Thyroid gland (tissue), 4 donors: ENCODE results near the gene CT45A5. TPM values are rescaled to one million over a fixed set of nuclear protein-coding genes. Genes with fewer than 3 reads are reported as not detected.
A peak's percentile ranks its signal among the peaks of the same experiment; 100 is the strongest.
"Not testable (repeated sequence)": the region's sequence is repeated elsewhere in the genome, so short reads cannot be mapped to it uniquely, and the experiment has no call there.

Experiments used
- DNase-seq, 2 donors: peaks; one replicate each; pipeline ENCODE4 v3.0.0-alpha.2; 2019
- H3K27ac ChIP-seq, 3 donors: fragments of 200-600 bp; sonication (generic); 1 replicate in 2 of 3; 2 replicates in 1 of 3; pipeline ENCODE4 v1.5.1; 2016 to 2019; ENCODE audit warnings: mild to moderate bottlenecking in 1 of 3, moderate library complexity in 1 of 3
- H3K27me3 ChIP-seq: fragments of 200-600 bp; sonication (generic); one replicate; pipeline ENCODE4 v1.5.1; 2019
- H3K36me3 ChIP-seq, 2 donors: fragments of 200-600 bp; sonication (generic); one replicate each; pipeline ENCODE4 v1.5.1; 2016 to 2019
- H3K4me1 ChIP-seq, 2 donors: fragments of 200-600 bp; sonication (generic); one replicate each; pipeline ENCODE4 v1.5.1; 2017 to 2019
- H3K4me3 ChIP-seq, 3 donors: fragments of 200-600 bp; sonication (generic); replicated peaks in 1 of 3; 1 replicate in 2 of 3; 2 replicates in 1 of 3; pipeline ENCODE4 v1.5.1; 2016; ENCODE audit warnings: mild to moderate bottlenecking in 1 of 3
- H3K9me3 ChIP-seq: fragments of 200-600 bp; sonication (generic); one replicate; pipeline ENCODE4 v1.5.1; 2017
- POLR2A ChIP-seq, 2 donors: fragments of 450-650 bp; IDR thresholded peaks; one replicate each; pipeline ENCODE4 v1.6.1; 2017; ENCODE audit warnings: antibody characterized with exemption in 2 of 2, mild to moderate bottlenecking in 2 of 2, moderate library complexity in 1 of 2
- WGBS, 2 donors: methylation state at CpG; one replicate each; pipeline ENCODE4 v1.1.5; 2017; 5-methylcytosine and 5-hydroxymethylcytosine counted together
- intact Hi-C: fragments of 100-400 bp; cut with DNase I; formaldehyde crosslinking; loops from one replicate; pipeline ENCODE4 v1.15.1; 2023
- total RNA-seq, 4 donors: library from RNA; depleted of rRNA; stranded (reverse); fragments of >200 nt; gene quantifications; one replicate each; pipeline ENCODE4 v1.2.3, GENCODE V29; 2016
- TF ChIP-seq, protein P1 (sequence below), 6 experiments: fragments of 200-600 bp in 3 of 6; fragments of 450-650 bp in 3 of 6; sonication (generic) in 3 of 6; IDR thresholded peaks; one replicate each; pipeline ENCODE4 v1.5.1; 2016 to 2019; ENCODE audit warnings: antibody characterized with exemption in 6 of 6, mild to moderate bottlenecking in 2 of 6, inconsistent platforms in 1 of 6, moderate library complexity in 1 of 6

The CT45A5 gene, protein sequence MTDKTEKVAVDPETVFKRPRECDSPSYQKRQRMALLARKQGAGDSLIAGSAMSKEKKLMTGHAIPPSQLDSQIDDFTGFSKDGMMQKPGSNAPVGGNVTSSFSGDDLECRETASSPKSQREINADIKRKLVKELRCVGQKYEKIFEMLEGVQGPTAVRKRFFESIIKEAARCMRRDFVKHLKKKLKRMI
- not detected for total RNA-seq

GRCh38 chrX:135785403-135785802 is at the start of gene CT45A5:
TSS of gene CT45A5 (minus strand) at chrX:135785503. CDS start at chrX:135781729, 3,774 bp downstream.
- H3K36me3 ChIP-seq, H3K9me3 ChIP-seq, intact Hi-C loops, DNase-seq, H3K4me3 ChIP-seq, H3K4me1 ChIP-seq, H3K27ac ChIP-seq, H3K27me3 ChIP-seq: not testable (repeated sequence)
- no CpG with 5 or more reads among the region's 16 CpGs for WGBS, 2 donors

- H3K4me1 ChIP-seq, H3K27ac ChIP-seq, H3K27me3 ChIP-seq, H3K4me3 ChIP-seq, H3K36me3 ChIP-seq, intact Hi-C loops, H3K9me3 ChIP-seq, DNase-seq: not testable (repeated sequence)
- whole genome bisulfite sequencing, 2 donors: no CpG with 5 or more reads among the region's 17 CpGs
Observed at GRCh38 chrX:135819912-135820311, 34.6 kb upstream of the CT45A5 start, which contains the start of gene CT45A2. TSS of gene CT45A2 (minus strand) at chrX:135820012. CDS start at chrX:135816265, 3,747 bp downstream.

DNA sequence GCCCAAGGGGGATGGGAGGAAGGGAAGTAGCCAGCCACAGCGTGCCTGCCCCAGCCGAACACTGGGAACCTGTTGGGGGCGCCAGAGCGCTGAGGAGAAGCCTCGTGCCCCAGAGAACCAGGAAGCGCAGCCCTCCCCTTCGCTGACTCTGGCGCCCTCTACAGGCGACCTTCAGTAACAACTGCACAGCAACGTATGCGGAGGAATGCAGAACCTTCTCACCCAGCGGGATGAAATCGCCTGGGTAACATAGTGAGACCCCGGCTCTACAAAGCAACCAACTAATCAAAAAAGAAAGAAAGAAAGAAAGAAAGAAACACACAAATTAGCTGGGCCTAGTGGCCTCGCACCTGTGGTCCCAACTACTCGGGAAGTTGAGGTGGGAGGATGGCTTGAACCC is 17.4 kb upstream of the CT45A5 start, which contains the start of gene CT45A6:
CT45A6 (minus strand) TSS at position 101 of the 400 bp plus-strand sequence. CDS start 3,794 bp downstream, outside the sequence.
- H3K27ac ChIP-seq, H3K27me3 ChIP-seq, intact Hi-C loops, DNase-seq, H3K9me3 ChIP-seq, H3K4me3 ChIP-seq, H3K4me1 ChIP-seq, H3K36me3 ChIP-seq: not testable (repeated sequence)
- WGBS, 2 donors: no CpG with 5 or more reads among the region's 16 CpGs

- H3K27ac ChIP-seq, intact Hi-C loops, H3K27me3 ChIP-seq, H3K36me3 ChIP-seq, H3K4me1 ChIP-seq, H3K4me3 ChIP-seq, H3K9me3 ChIP-seq, DNase-seq: not testable (repeated sequence)
- no CpG with 5 or more reads among the region's 17 CpGs for WGBS, 2 donors
Observed at GRCh38 chrX:135768091-135768490, 17.2 kb downstream of the CT45A5 start, which contains the start of gene CT45A3. TSS of gene CT45A3 (minus strand) at chrX:135768191. CDS start at chrX:135764444, 3,747 bp downstream.

- H3K36me3 ChIP-seq, intact Hi-C loops, H3K4me3 ChIP-seq, H3K27me3 ChIP-seq, H3K27ac ChIP-seq, H3K9me3 ChIP-seq, H3K4me1 ChIP-seq, DNase-seq: not testable (repeated sequence)
- 92% methylated on average over 3 to 4 of the region's 4 CpGs for WGBS, 2 donors
Observed at GRCh38 chrX:135744739-135745138, 40.6 kb downstream of the CT45A5 start.

- intact Hi-C loops: no loop called here
- H3K36me3 ChIP-seq: no peaks in the 10 kb centered on the region
- H3K4me3 ChIP-seq: no peak overlapping the region
- WGBS, 2 donors: 94 to 95% methylated on average over 9 to 16 of the region's 23 CpGs
- no peak for DNase-seq
- no peaks in the 10 kb centered on the region for H3K27me3 ChIP-seq
- no peaks in the 10 kb centered on the region for H3K4me1 ChIP-seq
- TF ChIP-seq, protein P1, sequence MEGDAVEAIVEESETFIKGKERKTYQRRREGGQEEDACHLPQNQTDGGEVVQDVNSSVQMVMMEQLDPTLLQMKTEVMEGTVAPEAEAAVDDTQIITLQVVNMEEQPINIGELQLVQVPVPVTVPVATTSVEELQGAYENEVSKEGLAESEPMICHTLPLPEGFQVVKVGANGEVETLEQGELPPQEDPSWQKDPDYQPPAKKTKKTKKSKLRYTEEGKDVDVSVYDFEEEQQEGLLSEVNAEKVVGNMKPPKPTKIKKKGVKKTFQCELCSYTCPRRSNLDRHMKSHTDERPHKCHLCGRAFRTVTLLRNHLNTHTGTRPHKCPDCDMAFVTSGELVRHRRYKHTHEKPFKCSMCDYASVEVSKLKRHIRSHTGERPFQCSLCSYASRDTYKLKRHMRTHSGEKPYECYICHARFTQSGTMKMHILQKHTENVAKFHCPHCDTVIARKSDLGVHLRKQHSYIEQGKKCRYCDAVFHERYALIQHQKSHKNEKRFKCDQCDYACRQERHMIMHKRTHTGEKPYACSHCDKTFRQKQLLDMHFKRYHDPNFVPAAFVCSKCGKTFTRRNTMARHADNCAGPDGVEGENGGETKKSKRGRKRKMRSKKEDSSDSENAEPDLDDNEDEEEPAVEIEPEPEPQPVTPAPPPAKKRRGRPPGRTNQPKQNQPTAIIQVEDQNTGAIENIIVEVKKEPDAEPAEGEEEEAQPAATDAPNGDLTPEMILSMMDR (IDR thresholded peaks at IDR 0.05): no peak
- TF ChIP-seq POLR2A (IDR thresholded peaks at IDR 0.05): no peak
- H3K27ac ChIP-seq: no peak overlapping the region
- no peaks in the 10 kb centered on the region for H3K9me3 ChIP-seq
Observed at GRCh38 chrX:135741192-135741715, 44.0 kb downstream of the CT45A5 start.

- TF ChIP-seq, protein P1 (IDR thresholded peaks at IDR 0.05): peak in 1 of 6 experiments; percentile 8
- no peak for TF ChIP-seq POLR2A (IDR thresholded peaks at IDR 0.05)
- H3K27me3 ChIP-seq: no peaks in the 10 kb centered on the region
- intact Hi-C loops: no loop called here
- no peak for DNase-seq
- H3K27ac ChIP-seq: no peak overlapping the region
- no peak overlapping the region for H3K4me3 ChIP-seq
- no peaks in the 10 kb centered on the region for H3K36me3 ChIP-seq
- H3K4me1 ChIP-seq: no peaks in the 10 kb centered on the region
- 73 to 90% methylated on average over 9 to 10 of the region's 18 CpGs for WGBS, 2 donors
- no peaks in the 10 kb centered on the region for H3K9me3 ChIP-seq
Observed at GRCh38 chrX:135740681-135741149, 44.6 kb downstream of the CT45A5 start.
